ENCODE measurements around the gene IDH3B.
A peak's percentile ranks its signal among the peaks of the same experiment; 100 is the strongest.
"Not testable (repeated sequence)": the region's sequence is repeated elsewhere in the genome, so short reads cannot be mapped to it uniquely, and the experiment has no call there.

IDH3B gene

DNA sequence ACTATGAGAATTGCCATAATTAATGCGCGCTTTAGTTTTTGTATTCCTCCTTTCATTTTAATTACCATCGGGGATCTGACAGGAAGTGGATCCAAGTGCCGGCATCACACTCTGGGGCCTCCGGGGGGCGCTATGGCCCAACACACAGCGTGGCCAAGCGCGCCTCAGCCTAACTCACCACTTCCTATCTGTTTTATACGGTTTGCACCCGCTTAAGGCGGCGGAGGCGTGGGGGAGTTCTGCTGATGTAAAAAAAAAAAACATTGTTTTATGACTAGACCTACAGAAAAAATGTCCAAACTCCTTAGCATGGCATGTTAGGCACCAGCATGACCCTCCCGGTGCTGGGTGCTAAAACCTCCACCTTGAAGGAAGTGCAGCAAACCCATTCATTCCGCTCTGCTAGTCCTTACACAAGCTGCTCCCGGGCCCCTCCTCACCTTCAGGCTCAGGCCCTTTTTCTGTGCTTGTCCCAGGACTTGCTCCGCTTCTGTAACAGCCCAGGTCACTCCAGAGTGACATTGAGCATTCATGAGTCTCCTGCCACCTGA is 24.1 kb upstream of the IDH3B start:
- CTCF ChIA-PET = interaction anchor here (0.6 to 1.9 kb wide), 8 partner anchors 21 to 1848 kb away, joined by 3 to 8 read pairs (median 4); no protein-coding TSS in a partner anchor
- peak; percentile 75 for DNase-seq (ENCODE audit: extremely low spot score)
- POLR2A ChIA-PET = interaction anchor here (0.6 to 1.6 kb wide), 4 partner anchors 31 to 153 kb away, joined by 3 to 6 read pairs (median 6); partner anchors contain the start of genes NOP56, PCED1A and VPS16
- no peak for TF ChIP-seq SUZ12 (IDR thresholded peaks at IDR 0.05)
- TF ChIP-seq SP1 (IDR thresholded peaks at IDR 0.05) = no peak
- no peak for TF ChIP-seq FOXK2 (IDR thresholded peaks at IDR 0.05)
- no peak for TF ChIP-seq TARDBP (IDR thresholded peaks at IDR 0.05)
- TF ChIP-seq BHLHE40 (IDR thresholded peaks at IDR 0.05; ENCODE audit: borderline replicate concordance) = no peak
- TF ChIP-seq LEF1 (IDR thresholded peaks at IDR 0.05; ENCODE audit: borderline replicate concordance) = no peak
- TF ChIP-seq, protein P1, sequence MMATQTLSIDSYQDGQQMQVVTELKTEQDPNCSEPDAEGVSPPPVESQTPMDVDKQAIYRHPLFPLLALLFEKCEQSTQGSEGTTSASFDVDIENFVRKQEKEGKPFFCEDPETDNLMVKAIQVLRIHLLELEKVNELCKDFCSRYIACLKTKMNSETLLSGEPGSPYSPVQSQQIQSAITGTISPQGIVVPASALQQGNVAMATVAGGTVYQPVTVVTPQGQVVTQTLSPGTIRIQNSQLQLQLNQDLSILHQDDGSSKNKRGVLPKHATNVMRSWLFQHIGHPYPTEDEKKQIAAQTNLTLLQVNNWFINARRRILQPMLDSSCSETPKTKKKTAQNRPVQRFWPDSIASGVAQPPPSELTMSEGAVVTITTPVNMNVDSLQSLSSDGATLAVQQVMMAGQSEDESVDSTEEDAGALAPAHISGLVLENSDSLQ (IDR thresholded peaks at IDR 0.05) = no peak
- no peak for TF ChIP-seq HDGF (IDR thresholded peaks at IDR 0.05; ENCODE audit: borderline replicate concordance)
- TF ChIP-seq FOXM1 (IDR thresholded peaks at IDR 0.05; ENCODE audit: borderline replicate concordance) = no peak
- no peak for TF ChIP-seq FOXA1 (IDR thresholded peaks at IDR 0.05)
- no peak for TF ChIP-seq NFRKB (IDR thresholded peaks at IDR 0.05)
- TF ChIP-seq L3MBTL2 (conservative IDR thresholded peaks at IDR 0.05) = no peak
- no peak for TF ChIP-seq ELF4 (IDR thresholded peaks at IDR 0.05)
- no peak for TF ChIP-seq ARNT (IDR thresholded peaks at IDR 0.05)
- TF ChIP-seq ZNF384 (IDR thresholded peaks at IDR 0.05) = no peak
- TF ChIP-seq CTBP1 (IDR thresholded peaks at IDR 0.05; ENCODE audit: borderline replicate concordance) = no peak

DNA sequence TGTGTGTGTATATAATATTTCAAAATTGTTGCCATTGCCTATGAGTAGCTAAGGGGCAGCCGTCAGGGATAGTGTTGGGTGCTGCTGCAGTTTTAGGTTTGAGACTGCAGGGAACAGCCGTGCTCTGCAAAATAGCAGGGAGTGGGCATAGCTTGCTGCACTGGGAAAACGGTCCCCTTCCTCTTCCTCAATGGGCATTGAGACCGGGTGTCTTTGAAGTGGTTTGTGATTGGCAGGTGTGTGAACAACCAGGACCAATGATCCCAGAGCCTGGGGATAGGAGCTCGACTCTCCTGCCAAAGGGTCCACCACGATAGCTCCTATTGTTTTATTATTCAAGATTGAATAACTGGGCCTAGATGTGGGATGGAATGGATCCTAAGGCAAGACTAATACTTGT is 23.5 kb upstream of the IDH3B start:
- TF ChIP-seq, protein P1 (IDR thresholded peaks at IDR 0.05) = peak; percentile 54; the same call in 1 of the 2 replicates
- TF ChIP-seq ARNT (IDR thresholded peaks at IDR 0.05) = no peak
- POLR2A ChIA-PET = interaction anchor here (1.6 kb wide), 1 partner anchor 35 kb away, joined by 6 read pairs; the partner anchor contains the start of gene NOP56
- CTCF ChIA-PET = interaction anchor here (0.6 to 1.8 kb wide), 6 partner anchors 13 to 492 kb away, joined by 3 to 6 read pairs (median 4); no protein-coding TSS in a partner anchor
- DNase-seq (ENCODE audit: extremely low spot score) = no peak

DNA sequence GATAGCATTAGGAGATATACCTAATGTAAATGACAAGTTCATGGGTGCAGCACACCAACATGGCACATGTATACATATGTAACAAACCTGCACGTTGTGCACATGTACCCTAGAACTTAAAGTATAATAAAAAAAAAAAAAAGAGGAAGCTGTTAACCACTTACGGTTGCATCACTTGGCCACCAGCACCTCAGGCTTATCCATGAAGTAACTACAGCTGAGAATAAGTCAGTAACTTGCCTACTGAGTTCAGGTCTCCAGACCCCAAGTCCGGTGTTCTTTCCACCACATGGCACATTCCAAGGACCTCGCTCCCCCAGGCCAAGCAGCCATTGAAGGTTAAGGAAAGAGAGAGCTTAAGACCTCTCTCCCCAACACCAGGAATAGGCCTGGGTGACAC is 20.8 kb upstream of the IDH3B start:
- CTCF ChIA-PET; DNase-seq (ENCODE audit: extremely low spot score): not testable (repeated sequence)
- POLR2A ChIA-PET = interaction anchor here (1.1 to 1.5 kb wide), 2 partner anchors 33 to 56 kb away, joined by 3 to 6 read pairs; partner anchors contain the start of gene NOP56

DNA sequence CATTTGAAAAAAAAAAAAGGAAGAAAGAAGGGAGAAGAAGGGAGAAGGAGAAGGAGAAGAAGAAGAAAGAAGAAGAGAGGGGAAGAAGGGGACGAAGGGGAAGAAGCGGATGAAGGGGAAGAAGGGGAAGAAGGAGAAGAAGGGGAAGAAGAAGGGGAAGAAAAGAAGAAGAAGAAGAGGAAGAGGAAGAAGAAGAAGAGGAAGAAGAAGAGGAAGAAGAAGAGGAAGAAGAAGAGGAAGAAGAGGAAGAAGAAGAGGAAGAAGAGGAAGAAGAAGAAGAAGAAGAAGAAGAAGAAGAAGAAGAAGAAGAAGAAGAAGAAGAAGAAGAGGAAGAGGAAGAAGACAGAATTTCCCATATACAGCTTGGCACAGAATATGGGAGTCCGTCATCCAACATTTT is 18.0 kb upstream of the IDH3B start:
- CTCF ChIA-PET; POLR2A ChIA-PET; DNase-seq (ENCODE audit: extremely low spot score): not testable (repeated sequence)

DNA sequence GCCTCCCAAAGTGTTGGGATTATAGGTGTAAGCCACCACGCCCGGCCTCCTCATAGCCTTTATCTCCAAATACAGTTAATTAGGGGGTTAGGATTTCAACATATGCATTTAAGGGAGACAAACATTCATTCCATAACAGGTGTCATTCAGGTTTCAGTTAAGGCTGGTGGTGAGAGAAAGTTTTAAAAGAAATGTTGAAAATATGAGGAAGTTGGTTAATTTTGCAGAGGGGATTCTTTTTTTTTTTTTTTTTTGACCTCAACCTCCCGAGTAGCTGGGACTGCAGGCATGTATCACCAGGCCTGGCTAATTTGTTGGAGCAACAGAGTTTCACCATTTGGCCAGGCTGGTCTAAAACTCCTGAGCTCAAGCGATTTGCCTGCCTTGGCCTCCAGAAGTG is 16.0 kb upstream of the IDH3B start:
- CTCF ChIA-PET = no interaction called here
- TF ChIP-seq BHLHE40 (IDR thresholded peaks at IDR 0.05; ENCODE audit: borderline replicate concordance) (no peak), CTBP1 (IDR thresholded peaks at IDR 0.05; ENCODE audit: borderline replicate concordance) (no peak), NFRKB (IDR thresholded peaks at IDR 0.05) (no peak), HDGF (IDR thresholded peaks at IDR 0.05; ENCODE audit: borderline replicate concordance) (no peak), ZNF384 (IDR thresholded peaks at IDR 0.05) (no peak), FOXK2 (IDR thresholded peaks at IDR 0.05) (no peak), ELF4 (IDR thresholded peaks at IDR 0.05) (no peak), FOXA1 (IDR thresholded peaks at IDR 0.05) (no peak)
- TF ChIP-seq, protein P1 (IDR thresholded peaks at IDR 0.05) = no peak
- POLR2A ChIA-PET = no interaction called here
- DNase-seq (ENCODE audit: extremely low spot score) = no peak

DNA sequence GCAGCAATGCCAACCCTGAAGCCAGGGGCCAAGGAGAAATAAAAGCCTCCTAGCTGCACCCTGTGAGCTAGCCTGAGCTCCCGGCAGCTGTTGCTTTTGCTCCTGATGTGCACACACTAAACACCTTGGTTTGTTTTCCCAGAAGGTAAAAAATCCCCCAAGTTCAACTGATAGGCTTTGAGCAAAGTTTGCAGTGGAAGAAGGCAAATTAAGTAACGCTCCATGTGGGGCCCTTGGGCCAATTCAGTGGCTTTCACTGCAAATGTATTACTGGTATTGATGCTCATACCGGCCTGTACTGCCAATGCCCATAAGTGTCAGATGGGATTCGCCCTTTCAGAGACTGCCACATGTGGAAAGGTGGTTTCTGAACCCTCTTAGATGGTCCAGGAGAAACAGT is 9.4 kb upstream of the IDH3B start:
- no peak for DNase-seq (ENCODE audit: extremely low spot score)
- TF ChIP-seq LEF1 (IDR thresholded peaks at IDR 0.05; ENCODE audit: borderline replicate concordance) = no peak
- TF ChIP-seq ELF4 (IDR thresholded peaks at IDR 0.05) = no peak
- no peak for TF ChIP-seq HDGF (IDR thresholded peaks at IDR 0.05; ENCODE audit: borderline replicate concordance)
- no peak for TF ChIP-seq L3MBTL2 (conservative IDR thresholded peaks at IDR 0.05)
- TF ChIP-seq, protein P1 (IDR thresholded peaks at IDR 0.05) = no peak
- TF ChIP-seq FOXA1 (IDR thresholded peaks at IDR 0.05) = no peak
- no peak for TF ChIP-seq SUZ12 (IDR thresholded peaks at IDR 0.05)
- TF ChIP-seq ZNF384 (IDR thresholded peaks at IDR 0.05) = no peak
- no peak for TF ChIP-seq TARDBP (IDR thresholded peaks at IDR 0.05)
- TF ChIP-seq BHLHE40 (IDR thresholded peaks at IDR 0.05; ENCODE audit: borderline replicate concordance) = no peak
- TF ChIP-seq FOXK2 (IDR thresholded peaks at IDR 0.05) = no peak
- TF ChIP-seq FOXM1 (IDR thresholded peaks at IDR 0.05; ENCODE audit: borderline replicate concordance) = no peak
- TF ChIP-seq SP1 (IDR thresholded peaks at IDR 0.05) = no peak
- no peak for TF ChIP-seq NFRKB (IDR thresholded peaks at IDR 0.05)
- no peak for TF ChIP-seq ARNT (IDR thresholded peaks at IDR 0.05)
- TF ChIP-seq CTBP1 (IDR thresholded peaks at IDR 0.05; ENCODE audit: borderline replicate concordance) = no peak
- POLR2A ChIA-PET = interaction anchor here (3.1 kb wide), 1 partner anchor 10 kb away, joined by 13 read pairs; the partner anchor contains the start of gene IDH3B
- CTCF ChIA-PET = interaction anchor here (0.6 to 1.4 kb wide), 4 partner anchors 47 to 216 kb away, joined by 3 read pairs; no protein-coding TSS in a partner anchor

Measured in HEK293T (cell line).